Keratinocyte (primary cell): ENCODE measurements around the gene ZNF438. TPM values are rescaled to one million over a fixed set of nuclear protein-coding genes. Genes with fewer than 3 reads are reported as not detected.

Experiments
- DNase-seq: peaks from one replicate; pipeline ENCODE4 v3.0.0-alpha.2; 2011; ENCODE audit warnings: low read depth, missing footprints, low spot score
- FAIRE-seq: peaks from 2 replicates; lab custom pipeline; 2011; peaks lifted over from hg19 to GRCh38; lab: Jason Lieb, UNC
- H2AFZ ChIP-seq: 2 replicates; pipeline ENCODE4 v1.6.0; 2012; ENCODE audit warnings: low read length, control low read depth, inconsistent platforms; ENCODE audit not compliant: control insufficient read depth
- H3K27ac ChIP-seq: 2 replicates; pipeline ENCODE4 v1.5.1; 2011; ENCODE audit warnings: low read length; ENCODE audit not compliant: control insufficient read depth, insufficient read depth
- H3K27me3 ChIP-seq: 3 replicates; pipeline ENCODE4 v1.6.0; 2011; ENCODE audit warnings: low read length; ENCODE audit not compliant: control insufficient read depth, insufficient read depth; ENCODE audit errors: extremely low read depth
- H3K36me3 ChIP-seq, 2 experiments: 2 replicates in 1 of 2; 3 replicates in 1 of 2; pipeline ENCODE4 v1.5.1; 2011; ENCODE audit warnings: low read length in 2 of 2, mild to moderate bottlenecking in 1 of 2; ENCODE audit not compliant: control insufficient read depth in 2 of 2, insufficient read depth in 2 of 2; ENCODE audit errors: extremely low read depth in 1 of 2
- H3K4me1 ChIP-seq: 3 replicates; pipeline ENCODE4 v1.5.1; 2011; ENCODE audit warnings: low read length; ENCODE audit not compliant: control insufficient read depth, insufficient read depth; ENCODE audit errors: extremely low read depth
- H3K4me2 ChIP-seq: 3 replicates; pipeline ENCODE4 v1.6.0; 2011; ENCODE audit warnings: low read depth, low read length; ENCODE audit not compliant: control insufficient read depth, insufficient read depth; ENCODE audit errors: extremely low read depth
- H3K4me3 ChIP-seq, 3 experiments: fragments of 200-600 bp in 1 of 3; sonication (generic) in 1 of 3; 2 replicates in 2 of 3; 3 replicates in 1 of 3; pipeline ENCODE4 v1.5.1; 2011 to 2016; ENCODE audit warnings: low read length in 3 of 3, mild to moderate bottlenecking in 3 of 3, control low read depth in 2 of 3, inconsistent platforms in 1 of 3, low read depth in 1 of 3, mixed read lengths in 1 of 3, mixed run types in 1 of 3, moderate library complexity in 1 of 3; ENCODE audit not compliant: control insufficient read depth in 2 of 3, insufficient read depth in 2 of 3; ENCODE audit errors: extremely low read depth in 1 of 3
- H3K79me2 ChIP-seq: 2 replicates; pipeline ENCODE4 v1.6.0; 2012; ENCODE audit warnings: low read length; ENCODE audit not compliant: control insufficient read depth, insufficient read depth
- H3K9ac ChIP-seq: 3 replicates; pipeline ENCODE4 v1.6.0; 2011; ENCODE audit warnings: low read length; ENCODE audit not compliant: control insufficient read depth, insufficient read depth; ENCODE audit errors: extremely low read depth
- H3K9me1 ChIP-seq: 3 replicates; pipeline ENCODE4 v1.6.0; 2011; ENCODE audit warnings: low read length; ENCODE audit not compliant: control insufficient read depth, insufficient read depth; ENCODE audit errors: extremely low read depth
- H3K9me3 ChIP-seq: 2 replicates; pipeline ENCODE4 v1.5.1; 2012; ENCODE audit warnings: low read depth, low read length; ENCODE audit not compliant: control insufficient read depth
- H4K20me1 ChIP-seq: 3 replicates; pipeline ENCODE4 v1.6.0; 2011; ENCODE audit warnings: low read length; ENCODE audit not compliant: control insufficient read depth, insufficient read depth; ENCODE audit errors: extremely low read depth
- EZH2 ChIP-seq: IDR thresholded peaks from one replicate; pipeline ENCODE4 v1.6.1; 2012; ENCODE audit warnings: inconsistent platforms, mild to moderate bottlenecking, low read length, moderate library complexity
- dilution Hi-C: fragments of 300-500 bp; cut with MboI; formaldehyde crosslinking; loops from one replicate; pipeline ENCODE4 v1.7.0; 2020; ENCODE audit warnings: low sequenced_read_pairs; ENCODE audit not compliant: extremely low pct_ligation_motif_present
- polyA plus RNA-seq, 5 experiments: library from polyadenylated mRNA; depleted of rRNA in 3 of 5; stranded (reverse) in 3 of 5; stranded (forward) in 1 of 5; unstranded in 1 of 5; fragments of >200 nt; gene quantifications; 1 replicate in 1 of 5; 2 replicates in 3 of 5; 3 replicates in 1 of 5; pipeline versions ENCODE4 v1.2.1 to v1.2.3, GENCODE V29; 2011 to 2012; ENCODE audit warnings: missing spikeins in 2 of 5, low read depth in 1 of 5, low replicate concordance in 1 of 5
- TF ChIP-seq, protein P1 (sequence below), 3 experiments: IDR thresholded peaks in 1 of 3; conservative IDR thresholded peaks in 1 of 3; optimal IDR thresholded peaks in 1 of 3; 2 replicates in 2 of 3; 3 replicates in 1 of 3; pipeline versions ENCODE3 to v1.5.1; 2011; ENCODE audit warnings: low read length in 3 of 3, mild to moderate bottlenecking in 3 of 3, moderate library complexity in 2 of 3, control low read depth in 1 of 3, inconsistent platforms in 1 of 3; ENCODE audit not compliant: insufficient read depth in 2 of 3; ENCODE audit errors: extremely low read depth in 1 of 3

Gene ZNF438
- polyA plus RNA-seq, 1 donor (not counting 4 experiments of a cell fraction or from before 2014, with no cell fraction given): 2.8 TPM

DNA sequence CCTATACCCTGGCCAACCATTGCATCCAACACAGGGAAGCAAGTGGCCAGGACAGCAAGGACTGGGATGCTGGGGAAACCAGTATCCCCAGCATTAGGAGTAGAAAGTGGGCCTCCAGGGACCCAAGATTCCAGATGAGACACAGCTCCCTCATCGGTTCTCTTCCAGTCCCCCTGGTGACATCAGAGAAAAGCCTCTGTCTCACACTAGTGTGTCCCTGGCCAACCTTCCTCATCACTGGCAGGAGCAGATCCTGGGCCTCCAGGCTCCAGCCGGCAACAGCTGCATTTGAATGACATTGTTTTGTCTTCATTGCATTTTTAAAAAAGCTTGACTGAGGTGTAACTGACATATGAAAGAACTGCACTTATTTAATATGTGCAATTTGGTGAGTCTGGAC is 224.8 kb downstream of the ZNF438 start:
- Histone ChIP-seq H4K20me1 (no peaks in the 10 kb centered on the region), H3K9me3 (no peaks in the 10 kb centered on the region), H3K27ac (no peak overlapping the region), H3K27me3 (no peaks in the 10 kb centered on the region), H3K9ac (no peak overlapping the region), H3K79me2 (no peaks in the 10 kb centered on the region), H3K4me1 (peaks cover 6% of the 10 kb centered on the region), H3K9me1 (no peaks in the 10 kb centered on the region), H2AFZ (no peak overlapping the region), H3K36me3 (no peaks in the 10 kb centered on the region), H3K4me2 (no peak overlapping the region), H3K4me3 (no peak overlapping the region)
- dilution Hi-C loops: no loop called here
- TF ChIP-seq EZH2: no peak
- TF ChIP-seq, protein P1, sequence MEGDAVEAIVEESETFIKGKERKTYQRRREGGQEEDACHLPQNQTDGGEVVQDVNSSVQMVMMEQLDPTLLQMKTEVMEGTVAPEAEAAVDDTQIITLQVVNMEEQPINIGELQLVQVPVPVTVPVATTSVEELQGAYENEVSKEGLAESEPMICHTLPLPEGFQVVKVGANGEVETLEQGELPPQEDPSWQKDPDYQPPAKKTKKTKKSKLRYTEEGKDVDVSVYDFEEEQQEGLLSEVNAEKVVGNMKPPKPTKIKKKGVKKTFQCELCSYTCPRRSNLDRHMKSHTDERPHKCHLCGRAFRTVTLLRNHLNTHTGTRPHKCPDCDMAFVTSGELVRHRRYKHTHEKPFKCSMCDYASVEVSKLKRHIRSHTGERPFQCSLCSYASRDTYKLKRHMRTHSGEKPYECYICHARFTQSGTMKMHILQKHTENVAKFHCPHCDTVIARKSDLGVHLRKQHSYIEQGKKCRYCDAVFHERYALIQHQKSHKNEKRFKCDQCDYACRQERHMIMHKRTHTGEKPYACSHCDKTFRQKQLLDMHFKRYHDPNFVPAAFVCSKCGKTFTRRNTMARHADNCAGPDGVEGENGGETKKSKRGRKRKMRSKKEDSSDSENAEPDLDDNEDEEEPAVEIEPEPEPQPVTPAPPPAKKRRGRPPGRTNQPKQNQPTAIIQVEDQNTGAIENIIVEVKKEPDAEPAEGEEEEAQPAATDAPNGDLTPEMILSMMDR (optimal IDR thresholded peaks at IDR 0.05 in 1 of 3, IDR thresholded peaks at IDR 0.05 in 1 of 3, conservative IDR thresholded peaks at IDR 0.05 in 1 of 3; ENCODE audit: extremely low read depth in 1 of 3, insufficient read depth in 2 of 3, low read length in 3 of 3): no peak
- no peak for FAIRE-seq
- DNase-seq: no peak

DNA sequence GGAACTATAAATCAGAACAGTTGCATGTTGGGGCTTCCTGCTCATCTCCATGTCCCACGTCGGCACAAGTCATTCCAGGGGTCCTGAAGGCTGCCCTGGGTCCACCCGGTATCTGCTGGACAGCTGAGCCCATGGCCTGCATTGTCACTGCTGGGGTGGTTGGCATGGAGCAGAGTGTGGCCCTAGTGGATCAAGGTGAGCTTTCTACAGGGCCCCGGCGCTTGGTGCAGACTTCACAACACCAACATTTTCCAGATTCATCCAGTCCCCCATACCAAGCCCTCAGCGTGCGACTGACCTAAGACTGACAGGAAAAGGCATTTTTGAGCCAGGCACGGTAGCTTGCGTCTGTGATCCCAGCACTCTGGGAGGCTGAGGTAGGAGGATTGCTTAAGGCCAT is 226.6 kb downstream of the ZNF438 start:
- Histone ChIP-seq H3K27me3 (no peaks in the 10 kb centered on the region), H2AFZ (no peak overlapping the region), H3K9me1 (no peaks in the 10 kb centered on the region), H3K27ac (no peak overlapping the region), H3K36me3 (no peaks in the 10 kb centered on the region), H3K4me3 (no peak overlapping the region), H3K9me3 (no peaks in the 10 kb centered on the region), H3K9ac (no peak overlapping the region), H4K20me1 (no peaks in the 10 kb centered on the region), H3K79me2 (no peaks in the 10 kb centered on the region), H3K4me2 (no peak overlapping the region), H3K4me1 (peaks cover 6% of the 10 kb centered on the region)
- dilution Hi-C loops: no loop called here
- FAIRE-seq: no peak
- DNase-seq: no peak
- TF ChIP-seq, protein P1 (optimal IDR thresholded peaks at IDR 0.05 in 1 of 3, IDR thresholded peaks at IDR 0.05 in 1 of 3, conservative IDR thresholded peaks at IDR 0.05 in 1 of 3; ENCODE audit: extremely low read depth in 1 of 3, insufficient read depth in 2 of 3, low read length in 3 of 3): no peak
- no peak for TF ChIP-seq EZH2
